K562 (cell line): ENCODE results near the gene ZDHHC16. TPM values are rescaled to one million over a fixed set of nuclear protein-coding genes. Genes with fewer than 3 reads are reported as not detected.

Experiments used
- ARHGAP35 ChIP-seq: fragments of 450-650 bp; IDR thresholded peaks from 2 replicates; pipeline ENCODE4 v1.6.1; 2018; ENCODE audit not compliant: partially characterized antibody
- CBX5 ChIP-seq: IDR thresholded peaks from 2 replicates; pipeline ENCODE4 v1.6.1; 2014; ENCODE audit warnings: low read depth, borderline replicate concordance
- CHD1 ChIP-seq: fragments of 200-600 bp; sonication (generic); IDR thresholded peaks from one replicate; pipeline ENCODE4 v1.6.1; 2012; ENCODE audit warnings: mild to moderate bottlenecking, moderate library complexity, low read length, inconsistent platforms
- ELF1 ChIP-seq: fragments of 200-800 bp; sonication (Bioruptor generic); IDR thresholded peaks from 2 replicates; pipeline ENCODE4 v1.6.1; 2016; ENCODE audit warnings: missing genetic modification characterization, missing compliant biosample characterization
- ETS1 ChIP-seq: conservative IDR thresholded peaks from 2 replicates; pipeline ENCODE4 v1.6.1; 2011; ENCODE audit warnings: low read depth, mild to moderate bottlenecking, low read length; ENCODE audit not compliant: control insufficient read depth
- GABPB1 ChIP-seq: sonication (generic); formaldehyde crosslinking; IDR thresholded peaks from 2 replicates; pipeline ENCODE4 v1.8.0; 2022; ENCODE audit warnings: mild to moderate bottlenecking, missing genetic modification reagents
- GTF2A2 ChIP-seq: IDR thresholded peaks from 2 replicates; pipeline ENCODE4 v1.6.1; 2016; ENCODE audit warnings: mild to moderate bottlenecking, missing genetic modification characterization, missing compliant biosample characterization
- JUN ChIP-seq, 2 experiments: sonication (generic) in 1 of 2; formaldehyde crosslinking in 1 of 2; IDR thresholded peaks; 2 replicates each; pipeline versions ENCODE4 v1.6.1 to v1.8.0; 2012 to 2022; ENCODE audit warnings: borderline replicate concordance in 2 of 2, mild to moderate bottlenecking in 2 of 2, improper control_type of control experiment in 1 of 2, low read depth in 1 of 2, low read length in 1 of 2, missing genetic modification reagents in 1 of 2
- KDM5B ChIP-seq: fragments of 200-600 bp; sonication (generic); IDR thresholded peaks from 2 replicates; pipeline ENCODE4 v1.6.1; 2012; ENCODE audit warnings: low read depth, mild to moderate bottlenecking, moderate library complexity, low read length, control low read depth, inconsistent platforms; ENCODE audit not compliant: insufficient replicate concordance
- MTA1 ChIP-seq: fragments of 450-650 bp; IDR thresholded peaks from 2 replicates; pipeline ENCODE4 v1.6.1; 2017; ENCODE audit warnings: borderline replicate concordance
- RNF2 ChIP-seq: sonication (generic); IDR thresholded peaks from 2 replicates; pipeline ENCODE4 v1.6.1; 2016
- SAP30 ChIP-seq: fragments of 200-600 bp; sonication (generic); IDR thresholded peaks from 2 replicates; pipeline ENCODE4 v1.6.1; 2012; ENCODE audit warnings: borderline replicate concordance, low read depth, mild to moderate bottlenecking, moderate library complexity, low read length, control low read depth, inconsistent platforms; ENCODE audit not compliant: insufficient read depth, poor library complexity, severe bottlenecking
- SETDB1 ChIP-seq: IDR thresholded peaks from one replicate; pipeline ENCODE4 v1.6.1; 2012; ENCODE audit warnings: low read length, control low read depth, inconsistent platforms
- SIN3A ChIP-seq, 2 experiments: fragments of 150-350 bp in 1 of 2; IDR thresholded peaks; 2 replicates each; pipeline ENCODE4 v1.6.1; 2011 to 2016; ENCODE audit warnings: borderline replicate concordance in 2 of 2, low read depth in 2 of 2, low read length in 2 of 2, mild to moderate bottlenecking in 2 of 2, moderate library complexity in 2 of 2; ENCODE audit not compliant: control insufficient read depth in 1 of 2
- YY1 ChIP-seq, 3 experiments: IDR thresholded peaks; 2 replicates each; pipeline ENCODE4 v1.6.1; 2011; ENCODE audit warnings: low read length in 2 of 3, mild to moderate bottlenecking in 2 of 3, moderate library complexity in 2 of 3, borderline replicate concordance in 1 of 3, control low read depth in 1 of 3, low read depth in 1 of 3; ENCODE audit not compliant: insufficient read depth in 3 of 3, insufficient replicate concordance in 2 of 3, control insufficient read depth in 1 of 3, insufficient read length in 1 of 3; ENCODE audit errors: extremely low read depth in 1 of 3
- ZNF134 ChIP-seq: fragments of 250-450 bp; sonication (Bioruptor Pico); conservative IDR thresholded peaks from 2 replicates; pipeline ENCODE4 v1.4.0; 2020
- ZNF408 ChIP-seq: fragments of 250-450 bp; sonication (Bioruptor Pico); IDR thresholded peaks from 2 replicates; pipeline ENCODE4 v1.4.0; 2020; ENCODE audit warnings: low read depth, mild to moderate bottlenecking, moderate library complexity
- ZNF445 ChIP-seq: fragments of 250-450 bp; sonication (Bioruptor Pico); IDR thresholded peaks from 2 replicates; pipeline ENCODE4 v1.4.0; 2020; ENCODE audit warnings: low read depth, mild to moderate bottlenecking, moderate library complexity
- ZNF696 ChIP-seq: fragments of 250-450 bp; sonication (Bioruptor Pico); conservative IDR thresholded peaks from 2 replicates; pipeline ENCODE4 v1.4.0; 2020; ENCODE audit warnings: mild to moderate bottlenecking, moderate library complexity
- ZNF707 ChIP-seq: fragments of 250-450 bp; sonication (Bioruptor Pico); conservative IDR thresholded peaks from 2 replicates; pipeline ENCODE4 v1.8.0; 2022; ENCODE audit warnings: inconsistent platforms, mild to moderate bottlenecking, moderate library complexity
- polyA plus RNA-seq, 8 experiments: library from polyadenylated mRNA; depleted of rRNA in 4 of 8; stranded (reverse) in 5 of 8; unstranded in 3 of 8; fragments of >200 nt; fragmentation: Nextera tagmentation in 2 of 8; fragmentation: Illumina TruSeq in 1 of 8; extraction: Ambion mirVana in 2 of 8; extraction: Trizol in 1 of 8; gene quantifications; 2 replicates each; pipeline versions ENCODE4 v1.2.1 to v1.2.3, GENCODE V29; 2011 to 2014; ENCODE audit warnings: inconsistent platforms in 1 of 8, missing spikeins in 1 of 8
- total RNA-seq, 7 experiments: library from RNA; depleted of rRNA in 6 of 7; stranded (reverse); fragments of >200 nt in 6 of 7; fragmentation: Illumina TruSeq in 2 of 7; extraction: Trizol in 2 of 7; gene quantifications; 2 replicates each; pipeline versions ENCODE4 v1.2.1 to v1.2.3, GENCODE V29; 2011 to 2021; ENCODE audit warnings: low replicate concordance in 1 of 7
- TF ChIP-seq, protein P1 (sequence below): fragments of 450-650 bp; conservative IDR thresholded peaks from 2 replicates; pipeline ENCODE4 v1.6.1; 2016; ENCODE audit warnings: missing genetic modification characterization, low read depth, mild to moderate bottlenecking, control low read depth, missing compliant biosample characterization
- TF ChIP-seq, protein P2 (sequence below): sonication (generic); formaldehyde crosslinking; IDR thresholded peaks from 2 replicates; pipeline ENCODE4 v1.8.0; 2022; ENCODE audit warnings: mild to moderate bottlenecking, missing genetic modification reagents

Gene ZDHHC16
- total and polyA plus RNA-seq, 9 of the 15 experiments (the other 6 are each of a cell fraction or from before 2014, with no cell fraction given): 12.5 to 33.8 (median 21.3) TPM

DNA sequence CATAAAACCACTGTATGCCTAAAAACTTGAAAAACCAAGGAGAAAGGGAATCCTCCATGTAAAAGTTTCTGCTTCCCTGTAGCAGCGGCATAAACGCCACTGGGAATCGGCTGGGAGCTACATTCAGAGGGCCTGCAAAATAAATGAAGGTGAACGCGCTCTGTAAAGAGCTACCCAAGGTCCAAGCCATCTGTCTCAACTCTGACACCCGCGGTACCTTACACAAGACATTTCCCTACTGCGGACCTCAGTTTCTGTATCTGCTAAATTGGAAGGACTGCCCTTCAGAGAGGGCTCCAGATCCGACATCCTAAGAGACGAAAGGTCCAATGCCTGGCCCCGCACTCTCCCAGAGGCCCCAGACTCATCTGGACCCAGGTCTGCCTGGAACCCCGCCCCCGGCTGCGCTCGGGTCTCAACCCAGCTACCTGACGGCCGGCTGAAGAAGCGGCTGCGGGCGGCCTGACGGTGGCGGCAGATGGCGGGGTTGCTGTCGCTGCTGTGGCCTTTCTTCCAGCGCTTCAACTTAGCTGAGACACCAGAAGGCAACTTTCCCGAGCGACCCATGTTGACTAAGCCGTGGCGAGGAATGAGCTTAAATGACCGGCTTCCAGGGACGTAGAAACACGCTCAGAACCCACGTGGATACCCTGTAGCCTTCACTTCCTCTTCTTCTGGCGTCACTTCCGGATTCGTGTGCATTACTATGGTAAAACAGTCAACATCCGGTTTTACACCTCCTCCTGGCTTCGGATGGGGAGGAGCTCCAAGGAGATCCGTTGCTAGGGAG, 45.1 kb upstream of the ZDHHC16 start, which contains the start of gene RRP12 (continued):
- TF ChIP-seq SETDB1: no peak
- peak; percentile 21 for TF ChIP-seq KDM5B
- TF ChIP-seq, protein P1, sequence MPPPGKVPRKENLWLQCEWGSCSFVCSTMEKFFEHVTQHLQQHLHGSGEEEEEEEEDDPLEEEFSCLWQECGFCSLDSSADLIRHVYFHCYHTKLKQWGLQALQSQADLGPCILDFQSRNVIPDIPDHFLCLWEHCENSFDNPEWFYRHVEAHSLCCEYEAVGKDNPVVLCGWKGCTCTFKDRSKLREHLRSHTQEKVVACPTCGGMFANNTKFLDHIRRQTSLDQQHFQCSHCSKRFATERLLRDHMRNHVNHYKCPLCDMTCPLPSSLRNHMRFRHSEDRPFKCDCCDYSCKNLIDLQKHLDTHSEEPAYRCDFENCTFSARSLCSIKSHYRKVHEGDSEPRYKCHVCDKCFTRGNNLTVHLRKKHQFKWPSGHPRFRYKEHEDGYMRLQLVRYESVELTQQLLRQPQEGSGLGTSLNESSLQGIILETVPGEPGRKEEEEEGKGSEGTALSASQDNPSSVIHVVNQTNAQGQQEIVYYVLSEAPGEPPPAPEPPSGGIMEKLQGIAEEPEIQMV (tag): no peak
- TF ChIP-seq GTF2A2: no peak
- no peak for TF ChIP-seq MTA1
- no peak for TF ChIP-seq ARHGAP35
- TF ChIP-seq JUN (IDR thresholded peaks at IDR 0.05; ENCODE audit: borderline replicate concordance, low read depth, low read length): peak; percentile 65; the same call in 1 of the 2 replicates
- TF ChIP-seq JUN (CRISPR knock-in tag; IDR thresholded peaks at IDR 0.05; ENCODE audit: borderline replicate concordance): no peak
- no peak for TF ChIP-seq ZNF445
- TF ChIP-seq GABPB1 (CRISPR knock-in tag): peak; percentile 93
- peak in 1 of 3 experiments; percentile 23 for TF ChIP-seq YY1 (IDR thresholded peaks at IDR 0.05; ENCODE audit: borderline replicate concordance in 1 of 3, control insufficient read depth in 1 of 3, extremely low read depth in 1 of 3, insufficient read depth in 3 of 3, insufficient read length in 1 of 3, insufficient replicate concordance in 2 of 3, low read depth in 1 of 3, low read length in 2 of 3)
- peak; percentile 86 for TF ChIP-seq ELF1 (tag)
- TF ChIP-seq ZNF707 (CRISPR knock-in tag): no peak
- no peak for TF ChIP-seq ZNF134 (CRISPR knock-in tag)
- no peak for TF ChIP-seq CHD1
- TF ChIP-seq SAP30: peak; percentile 100
- peak; percentile 51; the same call in 1 of the 2 replicates for TF ChIP-seq ETS1
- TF ChIP-seq RNF2: no peak
- TF ChIP-seq, protein P2, sequence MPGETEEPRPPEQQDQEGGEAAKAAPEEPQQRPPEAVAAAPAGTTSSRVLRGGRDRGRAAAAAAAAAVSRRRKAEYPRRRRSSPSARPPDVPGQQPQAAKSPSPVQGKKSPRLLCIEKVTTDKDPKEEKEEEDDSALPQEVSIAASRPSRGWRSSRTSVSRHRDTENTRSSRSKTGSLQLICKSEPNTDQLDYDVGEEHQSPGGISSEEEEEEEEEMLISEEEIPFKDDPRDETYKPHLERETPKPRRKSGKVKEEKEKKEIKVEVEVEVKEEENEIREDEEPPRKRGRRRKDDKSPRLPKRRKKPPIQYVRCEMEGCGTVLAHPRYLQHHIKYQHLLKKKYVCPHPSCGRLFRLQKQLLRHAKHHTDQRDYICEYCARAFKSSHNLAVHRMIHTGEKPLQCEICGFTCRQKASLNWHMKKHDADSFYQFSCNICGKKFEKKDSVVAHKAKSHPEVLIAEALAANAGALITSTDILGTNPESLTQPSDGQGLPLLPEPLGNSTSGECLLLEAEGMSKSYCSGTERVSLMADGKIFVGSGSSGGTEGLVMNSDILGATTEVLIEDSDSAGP (CRISPR knock-in tag): peak; percentile 28; the same call in 1 of the 2 replicates
- no peak for TF ChIP-seq ZNF408
- TF ChIP-seq SIN3A (IDR thresholded peaks at IDR 0.05; ENCODE audit: borderline replicate concordance in 2 of 2, control insufficient read depth in 1 of 2, low read depth in 2 of 2, low read length in 2 of 2): peak; percentile 95 to 99
- TF ChIP-seq ZNF696: no peak
- TF ChIP-seq CBX5: no peak
